VCaP (cell line): ENCODE data around the gene SUCLG2.

ENCODE experiments used
- H3K27ac ChIP-seq: fragments of 450-650 bp; 2 replicates; pipeline ENCODE4 v1.5.1; 2017
- CTCF ChIP-seq: fragments of 450-650 bp; conservative IDR thresholded peaks from 2 replicates; pipeline ENCODE4 v1.5.1; 2017; ENCODE audit warnings: mild to moderate bottlenecking, moderate library complexity

Gene SUCLG2

DNA sequence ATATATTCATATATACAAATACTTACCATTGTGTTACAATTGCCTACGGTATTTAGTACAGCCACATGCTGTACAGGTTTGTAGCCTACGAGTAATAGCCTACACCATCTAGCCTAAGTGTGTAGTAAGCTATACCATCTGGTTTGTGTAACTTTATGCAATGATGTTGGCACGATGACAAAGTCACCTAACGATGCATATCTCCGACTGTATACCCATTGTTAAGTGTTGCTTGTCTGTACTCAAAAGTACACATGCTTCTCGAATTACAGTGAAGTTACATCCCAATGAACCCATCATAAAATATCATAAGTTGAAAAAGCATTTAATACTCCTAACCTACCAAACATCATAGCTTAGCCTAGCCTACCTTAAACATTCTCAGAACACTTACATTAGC, 329.2 kb downstream of the SUCLG2 start:
- H3K27ac ChIP-seq, result no peak overlapping the region
- TF ChIP-seq CTCF, result no peak
